GM12873 (cell line): Measurements from ENCODE around the gene SYCP2.

Source experiments
- TF ChIP-seq, protein P1 (sequence below): IDR thresholded peaks from 2 replicates; pipeline ENCODE4 v1.5.1; 2012; ENCODE audit warnings: low read depth, mild to moderate bottlenecking, moderate library complexity, low read length, control low read depth; ENCODE audit not compliant: insufficient read depth; ENCODE audit errors: missing control alignments

Gene SYCP2

DNA sequence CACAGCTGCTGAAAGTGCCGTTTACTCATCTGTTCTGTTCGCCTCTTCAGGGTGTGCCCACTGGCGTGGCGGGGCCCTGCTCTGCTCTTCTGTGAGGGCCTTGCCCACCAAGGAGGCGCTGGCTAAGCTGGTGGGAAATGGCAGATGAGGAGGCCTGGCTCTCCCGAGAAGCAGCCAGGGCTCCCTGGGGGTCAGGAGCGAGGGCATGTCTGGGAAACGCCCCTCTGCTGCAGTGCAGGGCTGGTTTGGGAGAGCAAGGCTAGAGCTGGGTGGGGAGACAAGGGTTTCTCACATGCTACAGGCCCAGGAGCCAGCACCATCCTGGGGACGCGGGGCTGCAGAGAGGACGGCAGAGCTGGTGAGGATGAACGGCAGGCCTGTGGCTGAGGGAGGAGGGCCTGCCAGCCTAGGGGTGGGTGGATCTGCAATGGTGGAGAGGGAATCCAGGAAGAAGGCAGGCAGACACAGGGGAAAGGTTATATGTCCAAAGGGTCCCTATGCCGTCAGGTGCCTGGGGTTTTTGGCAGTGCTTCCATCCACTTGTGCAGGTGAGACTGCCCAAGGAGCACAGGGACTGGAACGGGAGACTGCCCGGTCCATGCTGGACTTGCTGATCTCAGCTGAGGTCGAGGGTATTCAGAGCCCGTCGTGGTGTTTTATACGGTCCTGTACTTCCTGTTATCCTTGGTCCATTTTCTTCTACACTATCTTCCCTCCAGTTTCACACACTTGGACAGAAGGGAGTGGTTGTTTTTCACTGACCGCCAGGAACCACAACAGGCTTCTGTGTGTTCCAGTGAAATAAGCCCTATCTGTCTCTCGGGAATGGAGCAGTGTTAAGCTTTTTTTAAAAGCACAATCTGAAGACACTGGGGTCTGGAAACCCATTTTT, 119.2 kb downstream of the SYCP2 start:
- TF ChIP-seq, protein P1, sequence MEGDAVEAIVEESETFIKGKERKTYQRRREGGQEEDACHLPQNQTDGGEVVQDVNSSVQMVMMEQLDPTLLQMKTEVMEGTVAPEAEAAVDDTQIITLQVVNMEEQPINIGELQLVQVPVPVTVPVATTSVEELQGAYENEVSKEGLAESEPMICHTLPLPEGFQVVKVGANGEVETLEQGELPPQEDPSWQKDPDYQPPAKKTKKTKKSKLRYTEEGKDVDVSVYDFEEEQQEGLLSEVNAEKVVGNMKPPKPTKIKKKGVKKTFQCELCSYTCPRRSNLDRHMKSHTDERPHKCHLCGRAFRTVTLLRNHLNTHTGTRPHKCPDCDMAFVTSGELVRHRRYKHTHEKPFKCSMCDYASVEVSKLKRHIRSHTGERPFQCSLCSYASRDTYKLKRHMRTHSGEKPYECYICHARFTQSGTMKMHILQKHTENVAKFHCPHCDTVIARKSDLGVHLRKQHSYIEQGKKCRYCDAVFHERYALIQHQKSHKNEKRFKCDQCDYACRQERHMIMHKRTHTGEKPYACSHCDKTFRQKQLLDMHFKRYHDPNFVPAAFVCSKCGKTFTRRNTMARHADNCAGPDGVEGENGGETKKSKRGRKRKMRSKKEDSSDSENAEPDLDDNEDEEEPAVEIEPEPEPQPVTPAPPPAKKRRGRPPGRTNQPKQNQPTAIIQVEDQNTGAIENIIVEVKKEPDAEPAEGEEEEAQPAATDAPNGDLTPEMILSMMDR: no peak
